K562 (cell line): ENCODE data around the gene MOB3C.

ENCODE experiments used
- CC2D1A ChIP-seq: fragments of 450-650 bp; IDR thresholded peaks from 2 replicates; pipeline ENCODE4 v1.6.1; 2017; ENCODE audit warnings: mild to moderate bottlenecking
- CTCF ChIP-seq, 3 experiments: IDR thresholded peaks in 2 of 3; conservative IDR thresholded peaks in 1 of 3; 2 replicates each; pipeline ENCODE4 v1.5.1; 2011 to 2012; ENCODE audit warnings: low read length in 3 of 3, mild to moderate bottlenecking in 3 of 3, control low read depth in 2 of 3, improper control_type of control experiment in 1 of 3, inconsistent platforms in 1 of 3, low read depth in 1 of 3, mixed read lengths in 1 of 3, moderate library complexity in 1 of 3; ENCODE audit not compliant: insufficient read depth in 2 of 3
- FOXK1 ChIP-seq: sonication (generic); formaldehyde crosslinking; IDR thresholded peaks from 2 replicates; pipeline ENCODE4 v1.8.0; 2022; ENCODE audit warnings: missing genetic modification reagents, mild to moderate bottlenecking, borderline replicate concordance
- GABPA ChIP-seq: fragments of 200-800 bp; sonication (Bioruptor generic); conservative IDR thresholded peaks from 2 replicates; pipeline ENCODE4 v1.6.1; 2016; ENCODE audit warnings: low read depth, missing genetic modification characterization, missing compliant biosample characterization
- GTF2F1 ChIP-seq: IDR thresholded peaks from 2 replicates; pipeline ENCODE4 v1.6.1; 2011; ENCODE audit warnings: low read depth, low read length, improper control_type of control experiment
- HNRNPK ChIP-seq: fragments of 200-400 bp; formaldehyde crosslinking; IDR thresholded peaks from one replicate; pipeline ENCODE4 v1.6.1; 2018; ENCODE audit warnings: mild to moderate bottlenecking, low read depth, low read length; ENCODE audit not compliant: poor library complexity, severe bottlenecking
- MAZ ChIP-seq, 2 experiments: fragments of 450-650 bp in 1 of 2; sonication (generic) in 1 of 2; formaldehyde crosslinking; IDR thresholded peaks in 1 of 2; conservative IDR thresholded peaks in 1 of 2; 2 replicates each; pipeline versions ENCODE4 v1.4.0 to v1.5.0; 2020; ENCODE audit warnings: mild to moderate bottlenecking in 1 of 2, missing genetic modification reagents in 1 of 2
- NR2C1 ChIP-seq, 2 experiments: fragments of 450-650 bp; IDR thresholded peaks; 2 replicates each; pipeline ENCODE4 v1.6.1; 2017; ENCODE audit warnings: mild to moderate bottlenecking in 2 of 2, antibody characterized with exemption in 1 of 2, inconsistent platforms in 1 of 2, missing compliant biosample characterization in 1 of 2, missing genetic modification characterization in 1 of 2
- PCBP1 ChIP-seq: fragments of 200-400 bp; formaldehyde crosslinking; IDR thresholded peaks from 2 replicates; pipeline ENCODE4 v1.6.1; 2018; ENCODE audit warnings: mild to moderate bottlenecking, low read depth, low read length; ENCODE audit not compliant: poor library complexity, severe bottlenecking
- RFX5 ChIP-seq: IDR thresholded peaks from 2 replicates; pipeline ENCODE4 v1.6.1; 2011; ENCODE audit warnings: low read depth, mild to moderate bottlenecking, improper control_type of control experiment, low read length
- TBP ChIP-seq: optimal IDR thresholded peaks from 2 replicates; pipeline ENCODE3; 2011; ENCODE audit warnings: low read depth, low read length, improper control_type of control experiment
- ZNF232 ChIP-seq: sonication (generic); formaldehyde crosslinking; IDR thresholded peaks from 2 replicates; pipeline ENCODE4 v1.8.0; 2022; ENCODE audit warnings: mild to moderate bottlenecking, missing genetic modification reagents
- ZNF274 ChIP-seq: IDR thresholded peaks from 2 replicates; pipeline ENCODE4 v1.6.1; 2011; ENCODE audit warnings: low read depth, mild to moderate bottlenecking, low read length, moderate library complexity, borderline replicate concordance

GRCh38 chr1:46615088-46615487 is 1.5 kb downstream of the MOB3C start:
- TF ChIP-seq TBP (no peak), GABPA (no peak), ZNF232 (CRISPR knock-in tag) (no peak), HNRNPK (no peak), MAZ (CRISPR knock-in tag; conservative IDR thresholded peaks at IDR 0.05 in 1 of 2, IDR thresholded peaks at IDR 0.05 in 1 of 2) (no peak), GTF2F1 (no peak), CTCF (IDR thresholded peaks at IDR 0.05 in 2 of 3, conservative IDR thresholded peaks at IDR 0.05 in 1 of 3; ENCODE audit: insufficient read depth in 2 of 3, low read depth in 1 of 3, low read length in 3 of 3) (no peak), FOXK1 (CRISPR knock-in tag) (no peak), ZNF274 (no peak), RFX5 (no peak), CC2D1A (no peak), NR2C1 (IDR thresholded peaks at IDR 0.05) (no peak), NR2C1 (tag; IDR thresholded peaks at IDR 0.05) (no peak), PCBP1 (no peak)
